ENCODE measurements around the gene ZMIZ2. TPM values are rescaled to one million over a fixed set of nuclear protein-coding genes. Genes with fewer than 3 reads are reported as not detected.

ZMIZ2 gene
- total and polyA plus RNA-seq, 2 experiments from 2014 or later, result 15.5 to 46.1 TPM

DNA sequence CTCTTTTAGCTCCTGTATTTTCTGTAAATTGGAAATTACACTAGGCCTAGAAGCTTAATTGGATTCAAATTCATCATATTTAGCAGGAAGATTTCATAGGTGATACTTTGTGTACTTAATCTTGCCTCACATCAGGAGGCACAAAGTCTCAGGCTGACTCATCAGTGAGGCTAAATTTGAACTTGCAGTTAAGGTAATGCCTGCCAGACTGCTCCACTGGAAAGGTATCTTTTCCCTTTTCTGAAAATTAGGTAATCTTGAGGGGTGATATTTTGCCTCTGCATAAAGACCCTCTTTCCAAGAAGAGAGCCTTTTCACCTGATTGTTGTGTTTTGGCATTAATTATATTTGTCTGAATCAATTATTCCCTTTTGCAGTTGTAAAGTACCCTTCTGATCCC is 62.4 kb downstream of the ZMIZ2 start:
- no peaks in the 10 kb centered on the region for H3K4me1 ChIP-seq (ENCODE audit: insufficient read depth)
- H3K4me3 Mint-ChIP-seq, result no peak overlapping the region
- H2AFZ ChIP-seq, result no peak overlapping the region
- H3K9me3 Mint-ChIP-seq, result no peaks in the 10 kb centered on the region
- H3K27ac ChIP-seq (ENCODE audit: low read depth), result no peak overlapping the region
- DNase-seq (ENCODE audit: low spot score) (no peak), ATAC-seq (no peak)
- no peaks in the 10 kb centered on the region for H3K79me2 ChIP-seq (replicated peaks; ENCODE audit: insufficient read depth)
- no peaks in the 10 kb centered on the region for H3K27me3 ChIP-seq (ENCODE audit: insufficient read depth)
- no peaks in the 10 kb centered on the region for H3F3A ChIP-seq (replicated peaks; ENCODE audit: low read depth)
- H4K20me1 ChIP-seq (replicated peaks; ENCODE audit: insufficient read depth), result no peaks in the 10 kb centered on the region; the same call in 1 of the 2 replicates
- H3K36me3 Mint-ChIP-seq (ENCODE audit: low read depth), result no peaks in the 10 kb centered on the region
- H3K27ac Mint-ChIP-seq, result no peak overlapping the region
- no peaks in the 10 kb centered on the region for H3K9me2 ChIP-seq (ENCODE audit: insufficient read depth)
- H3K36me3 ChIP-seq (ENCODE audit: insufficient read depth), result no peaks in the 10 kb centered on the region
- H3K4me1 Mint-ChIP-seq, result no peaks in the 10 kb centered on the region
- no peak for TF ChIP-seq CREB1 (CRISPR knock-in tag; IDR thresholded peaks at IDR 0.05; ENCODE audit: low read depth)
- TF ChIP-seq, protein P1, sequence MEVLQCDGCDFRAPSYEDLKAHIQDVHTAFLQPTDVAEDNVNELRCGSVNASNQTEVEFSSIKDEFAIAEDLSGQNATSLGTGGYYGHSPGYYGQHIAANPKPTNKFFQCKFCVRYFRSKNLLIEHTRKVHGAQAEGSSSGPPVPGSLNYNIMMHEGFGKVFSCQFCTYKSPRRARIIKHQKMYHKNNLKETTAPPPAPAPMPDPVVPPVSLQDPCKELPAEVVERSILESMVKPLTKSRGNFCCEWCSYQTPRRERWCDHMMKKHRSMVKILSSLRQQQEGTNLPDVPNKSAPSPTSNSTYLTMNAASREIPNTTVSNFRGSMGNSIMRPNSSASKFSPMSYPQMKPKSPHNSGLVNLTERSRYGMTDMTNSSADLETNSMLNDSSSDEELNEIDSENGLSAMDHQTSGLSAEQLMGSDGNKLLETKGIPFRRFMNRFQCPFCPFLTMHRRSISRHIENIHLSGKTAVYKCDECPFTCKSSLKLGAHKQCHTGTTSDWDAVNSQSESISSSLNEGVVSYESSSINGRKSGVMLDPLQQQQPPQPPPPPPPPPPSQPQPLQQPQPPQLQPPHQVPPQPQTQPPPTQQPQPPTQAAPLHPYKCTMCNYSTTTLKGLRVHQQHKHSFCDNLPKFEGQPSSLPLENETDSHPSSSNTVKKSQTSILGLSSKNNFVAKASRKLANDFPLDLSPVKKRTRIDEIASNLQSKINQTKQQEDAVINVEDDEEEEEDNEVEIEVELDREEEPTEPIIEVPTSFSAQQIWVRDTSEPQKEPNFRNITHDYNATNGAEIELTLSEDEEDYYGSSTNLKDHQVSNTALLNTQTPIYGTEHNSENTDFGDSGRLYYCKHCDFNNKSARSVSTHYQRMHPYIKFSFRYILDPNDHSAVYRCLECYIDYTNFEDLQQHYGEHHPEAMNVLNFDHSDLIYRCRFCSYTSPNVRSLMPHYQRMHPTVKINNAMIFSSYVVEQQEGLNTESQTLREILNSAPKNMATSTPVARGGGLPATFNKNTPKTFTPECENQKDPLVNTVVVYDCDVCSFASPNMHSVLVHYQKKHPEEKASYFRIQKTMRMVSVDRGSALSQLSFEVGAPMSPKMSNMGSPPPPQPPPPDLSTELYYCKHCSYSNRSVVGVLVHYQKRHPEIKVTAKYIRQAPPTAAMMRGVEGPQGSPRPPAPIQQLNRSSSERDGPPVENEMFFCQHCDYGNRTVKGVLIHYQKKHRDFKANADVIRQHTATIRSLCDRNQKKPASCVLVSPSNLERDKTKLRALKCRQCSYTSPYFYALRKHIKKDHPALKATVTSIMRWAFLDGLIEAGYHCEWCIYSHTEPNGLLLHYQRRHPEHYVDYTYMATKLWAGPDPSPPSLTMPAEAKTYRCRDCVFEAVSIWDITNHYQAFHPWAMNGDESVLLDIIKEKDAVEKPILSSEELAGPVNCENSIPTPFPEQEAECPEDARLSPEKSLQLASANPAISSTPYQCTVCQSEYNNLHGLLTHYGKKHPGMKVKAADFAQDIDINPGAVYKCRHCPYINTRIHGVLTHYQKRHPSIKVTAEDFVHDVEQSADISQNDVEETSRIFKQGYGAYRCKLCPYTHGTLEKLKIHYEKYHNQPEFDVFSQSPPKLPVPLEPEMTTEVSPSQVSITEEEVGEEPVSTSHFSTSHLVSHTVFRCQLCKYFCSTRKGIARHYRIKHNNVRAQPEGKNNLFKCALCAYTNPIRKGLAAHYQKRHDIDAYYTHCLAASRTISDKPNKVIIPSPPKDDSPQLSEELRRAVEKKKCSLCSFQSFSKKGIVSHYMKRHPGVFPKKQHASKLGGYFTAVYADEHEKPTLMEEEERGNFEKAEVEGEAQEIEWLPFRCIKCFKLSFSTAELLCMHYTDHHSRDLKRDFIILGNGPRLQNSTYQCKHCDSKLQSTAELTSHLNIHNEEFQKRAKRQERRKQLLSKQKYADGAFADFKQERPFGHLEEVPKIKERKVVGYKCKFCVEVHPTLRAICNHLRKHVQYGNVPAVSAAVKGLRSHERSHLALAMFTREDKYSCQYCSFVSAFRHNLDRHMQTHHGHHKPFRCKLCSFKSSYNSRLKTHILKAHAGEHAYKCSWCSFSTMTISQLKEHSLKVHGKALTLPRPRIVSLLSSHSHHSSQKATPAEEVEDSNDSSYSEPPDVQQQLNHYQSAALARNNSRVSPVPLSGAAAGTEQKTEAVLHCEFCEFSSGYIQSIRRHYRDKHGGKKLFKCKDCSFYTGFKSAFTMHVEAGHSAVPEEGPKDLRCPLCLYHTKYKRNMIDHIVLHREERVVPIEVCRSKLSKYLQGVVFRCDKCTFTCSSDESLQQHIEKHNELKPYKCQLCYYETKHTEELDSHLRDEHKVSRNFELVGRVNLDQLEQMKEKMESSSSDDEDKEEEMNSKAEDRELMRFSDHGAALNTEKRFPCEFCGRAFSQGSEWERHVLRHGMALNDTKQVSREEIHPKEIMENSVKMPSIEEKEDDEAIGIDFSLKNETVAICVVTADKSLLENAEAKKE (CRISPR knock-in tag; IDR thresholded peaks at IDR 0.05), result no peak
- H3K4me2 ChIP-seq, result no peak overlapping the region
- no peak overlapping the region for H3K4me3 ChIP-seq
- H3K27me3 Mint-ChIP-seq (ENCODE audit: insufficient read depth, low read depth, poor library complexity), result peaks cover 7% of the 10 kb centered on the region

DNA sequence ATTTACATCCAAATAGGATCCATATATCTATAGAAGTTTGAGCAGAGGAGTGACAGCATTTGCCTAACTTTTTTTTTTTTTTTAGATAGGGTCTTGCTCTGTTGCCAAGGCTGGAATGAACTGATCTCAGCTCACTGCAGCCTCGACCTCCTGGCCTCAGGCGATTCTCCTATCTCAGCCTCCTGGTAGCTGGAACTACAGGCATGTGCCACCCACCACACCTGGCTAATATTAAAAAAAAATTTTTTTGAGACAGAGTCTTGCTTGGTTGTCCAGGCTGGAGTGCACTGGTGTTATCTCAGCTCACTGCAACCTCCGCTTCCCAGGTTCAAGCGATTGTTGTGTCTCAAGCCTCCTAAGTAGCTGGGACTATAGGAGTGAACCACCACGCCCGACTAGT is 62.9 kb downstream of the ZMIZ2 start:
- H3K27ac Mint-ChIP-seq, result no peak overlapping the region
- H3K4me3 ChIP-seq, result no peak overlapping the region
- no peaks in the 10 kb centered on the region for H3K27me3 ChIP-seq (ENCODE audit: insufficient read depth)
- DNase-seq (ENCODE audit: low spot score), result no peak
- H3F3A ChIP-seq (replicated peaks; ENCODE audit: low read depth), result no peaks in the 10 kb centered on the region
- no peak overlapping the region for H3K4me3 Mint-ChIP-seq
- H3K27me3 Mint-ChIP-seq (ENCODE audit: insufficient read depth, low read depth, poor library complexity), result peaks cover 7% of the 10 kb centered on the region
- no peaks in the 10 kb centered on the region for H3K4me1 ChIP-seq (ENCODE audit: insufficient read depth)
- H2AFZ ChIP-seq, result no peak overlapping the region
- no peaks in the 10 kb centered on the region for H3K4me1 Mint-ChIP-seq
- H3K36me3 ChIP-seq (ENCODE audit: insufficient read depth), result no peaks in the 10 kb centered on the region
- ATAC-seq, result no peak
- no peaks in the 10 kb centered on the region for H3K36me3 Mint-ChIP-seq (ENCODE audit: low read depth)
- no peaks in the 10 kb centered on the region for H3K79me2 ChIP-seq (replicated peaks; ENCODE audit: insufficient read depth)
- H3K27ac ChIP-seq (ENCODE audit: low read depth), result no peak overlapping the region
- H3K9me3 Mint-ChIP-seq, result no peaks in the 10 kb centered on the region
- no peaks in the 10 kb centered on the region for H3K9me2 ChIP-seq (ENCODE audit: insufficient read depth)
- no peak overlapping the region for H3K4me2 ChIP-seq
- H4K20me1 ChIP-seq (replicated peaks; ENCODE audit: insufficient read depth), result no peaks in the 10 kb centered on the region; the same call in 1 of the 2 replicates
- TF ChIP-seq, protein P2, sequence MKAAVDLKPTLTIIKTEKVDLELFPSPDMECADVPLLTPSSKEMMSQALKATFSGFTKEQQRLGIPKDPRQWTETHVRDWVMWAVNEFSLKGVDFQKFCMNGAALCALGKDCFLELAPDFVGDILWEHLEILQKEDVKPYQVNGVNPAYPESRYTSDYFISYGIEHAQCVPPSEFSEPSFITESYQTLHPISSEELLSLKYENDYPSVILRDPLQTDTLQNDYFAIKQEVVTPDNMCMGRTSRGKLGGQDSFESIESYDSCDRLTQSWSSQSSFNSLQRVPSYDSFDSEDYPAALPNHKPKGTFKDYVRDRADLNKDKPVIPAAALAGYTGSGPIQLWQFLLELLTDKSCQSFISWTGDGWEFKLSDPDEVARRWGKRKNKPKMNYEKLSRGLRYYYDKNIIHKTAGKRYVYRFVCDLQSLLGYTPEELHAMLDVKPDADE (IDR thresholded peaks at IDR 0.05), result no peak
- TF ChIP-seq STAT1 (IDR thresholded peaks at IDR 0.05; ENCODE audit: unreplicated experiment) (no peak), CREB1 (CRISPR knock-in tag; IDR thresholded peaks at IDR 0.05; ENCODE audit: low read depth) (no peak), JUNB (IDR thresholded peaks at IDR 0.05; ENCODE audit: unreplicated experiment) (no peak), EZH2 (IDR thresholded peaks at IDR 0.05; ENCODE audit: low read depth, unreplicated experiment) (no peak), EZH2phosphoT487 (IDR thresholded peaks at IDR 0.05; ENCODE audit: unreplicated experiment) (no peak), NANOG (IDR thresholded peaks at IDR 0.05; ENCODE audit: borderline replicate concordance) (no peak)

Data from GM23338 (cell line).